Skeletal muscle satellite cell (primary cell): ENCODE measurements around the gene FAM98B.

Experiments used
- H3K27me3 ChIP-seq: 2 replicates; pipeline ENCODE4 v1.7.0; 2013; ENCODE audit warnings: low read length; ENCODE audit not compliant: control insufficient read depth, insufficient read depth
- H3K36me3 ChIP-seq: 2 replicates; pipeline ENCODE4 v1.7.0; 2013; ENCODE audit warnings: mild to moderate bottlenecking, control low read depth, low read length; ENCODE audit not compliant: insufficient read depth
- H3K4me1 ChIP-seq: 2 replicates; pipeline ENCODE4 v1.7.0; 2013; ENCODE audit warnings: low read length; ENCODE audit not compliant: control insufficient read depth, insufficient read depth
- H3K4me2 ChIP-seq: 2 replicates; pipeline ENCODE4 v1.7.0; 2013; ENCODE audit warnings: mild to moderate bottlenecking, low read length
- H3K4me3 ChIP-seq: 2 replicates; pipeline ENCODE4 v1.7.0; 2013; ENCODE audit warnings: low read length
- H3K9ac ChIP-seq: 2 replicates; pipeline ENCODE4 v1.7.0; 2013; ENCODE audit warnings: mild to moderate bottlenecking, low read depth, low read length, moderate library complexity
- H3K9me3 ChIP-seq: replicated peaks from 2 replicates; pipeline ENCODE4 v1.7.0; 2013; ENCODE audit warnings: mild to moderate bottlenecking, control low read depth, low read length

FAM98B gene

DNA sequence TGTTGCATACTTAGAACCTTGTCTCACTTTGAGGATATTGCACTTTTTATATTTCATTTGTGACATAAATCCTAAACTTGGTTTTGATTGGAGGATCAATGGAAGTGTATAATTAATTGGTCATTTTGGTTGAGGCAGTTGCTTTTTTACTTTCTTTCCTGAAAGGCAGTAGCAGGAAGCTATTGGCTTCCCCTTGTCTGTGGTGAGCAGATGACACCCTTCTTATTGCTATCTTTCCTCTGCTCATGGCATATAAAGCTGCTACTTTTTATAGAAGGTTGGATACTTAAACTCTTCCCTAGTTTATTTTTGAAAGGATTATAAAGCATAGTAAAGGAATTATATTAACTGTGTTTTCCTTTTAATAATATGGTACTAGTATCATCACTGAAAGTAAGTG, 28.6 kb downstream of the FAM98B start:
- peaks cover 16% of the 10 kb centered on the region for H3K36me3 ChIP-seq

DNA sequence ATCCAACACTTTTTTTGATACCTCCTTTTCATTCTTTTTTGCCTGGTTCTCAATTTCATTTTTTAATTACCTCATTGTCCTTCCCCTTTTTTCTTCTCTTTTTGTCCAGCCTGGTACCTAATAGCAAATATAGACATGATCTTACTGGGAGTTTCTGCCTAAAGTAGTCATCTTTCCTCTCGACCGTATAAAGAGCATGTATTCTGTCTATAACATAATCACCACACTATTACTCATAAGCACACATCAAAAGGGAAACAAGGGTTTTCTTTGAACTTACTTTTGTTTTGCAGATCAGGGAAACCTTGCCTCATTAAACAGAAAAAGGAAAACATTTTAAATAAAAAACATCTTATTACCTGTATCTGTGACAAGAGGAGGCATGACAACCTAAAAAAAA, 33.0 kb downstream of the FAM98B start:
- H3K36me3 ChIP-seq: peaks cover 12% of the 10 kb centered on the region
- no peaks in the 10 kb centered on the region for H3K9me3 ChIP-seq

More for the DNA sequence above, 28.6 kb downstream of the FAM98B start:
- H3K4me2 ChIP-seq: no peak overlapping the region
- H3K4me1 ChIP-seq: peaks cover 15% of the 10 kb centered on the region
- no peaks in the 10 kb centered on the region for H3K9me3 ChIP-seq
- no peak overlapping the region for H3K9ac ChIP-seq
- no peak overlapping the region for H3K4me3 ChIP-seq
- no peaks in the 10 kb centered on the region for H3K27me3 ChIP-seq

DNA sequence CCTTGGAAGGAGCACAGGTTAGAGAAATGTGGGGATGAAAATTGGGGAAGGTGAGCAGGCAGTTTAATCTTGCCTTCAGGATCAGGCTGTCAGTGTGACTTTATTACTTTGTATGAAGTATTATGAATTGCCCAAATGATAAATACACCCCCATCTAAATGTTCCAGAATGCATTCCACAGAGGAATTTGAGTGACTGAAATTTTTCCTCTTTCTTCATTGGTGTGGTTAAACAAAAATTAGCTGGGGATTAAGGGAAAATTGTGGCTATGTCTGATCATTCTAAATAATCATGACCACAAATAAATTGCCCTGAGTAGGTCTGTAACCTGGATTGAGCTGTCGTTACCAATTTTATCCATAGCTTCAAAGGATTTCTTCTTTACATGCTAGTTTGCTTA, 33.5 kb downstream of the FAM98B start:
- no peak overlapping the region for H3K4me2 ChIP-seq
- no peaks in the 10 kb centered on the region for H3K27me3 ChIP-seq
- no peak overlapping the region for H3K9ac ChIP-seq
- H3K36me3 ChIP-seq: peaks cover 8% of the 10 kb centered on the region
- no peaks in the 10 kb centered on the region for H3K9me3 ChIP-seq
- H3K4me1 ChIP-seq: peaks cover 18% of the 10 kb centered on the region
- no peak overlapping the region for H3K4me3 ChIP-seq

More for the DNA sequence above, 33.0 kb downstream of the FAM98B start:
- Histone ChIP-seq H3K4me2 (no peak overlapping the region), H3K4me1 (peaks cover 18% of the 10 kb centered on the region), H3K9ac (no peak overlapping the region), H3K27me3 (no peaks in the 10 kb centered on the region), H3K4me3 (no peak overlapping the region)

DNA sequence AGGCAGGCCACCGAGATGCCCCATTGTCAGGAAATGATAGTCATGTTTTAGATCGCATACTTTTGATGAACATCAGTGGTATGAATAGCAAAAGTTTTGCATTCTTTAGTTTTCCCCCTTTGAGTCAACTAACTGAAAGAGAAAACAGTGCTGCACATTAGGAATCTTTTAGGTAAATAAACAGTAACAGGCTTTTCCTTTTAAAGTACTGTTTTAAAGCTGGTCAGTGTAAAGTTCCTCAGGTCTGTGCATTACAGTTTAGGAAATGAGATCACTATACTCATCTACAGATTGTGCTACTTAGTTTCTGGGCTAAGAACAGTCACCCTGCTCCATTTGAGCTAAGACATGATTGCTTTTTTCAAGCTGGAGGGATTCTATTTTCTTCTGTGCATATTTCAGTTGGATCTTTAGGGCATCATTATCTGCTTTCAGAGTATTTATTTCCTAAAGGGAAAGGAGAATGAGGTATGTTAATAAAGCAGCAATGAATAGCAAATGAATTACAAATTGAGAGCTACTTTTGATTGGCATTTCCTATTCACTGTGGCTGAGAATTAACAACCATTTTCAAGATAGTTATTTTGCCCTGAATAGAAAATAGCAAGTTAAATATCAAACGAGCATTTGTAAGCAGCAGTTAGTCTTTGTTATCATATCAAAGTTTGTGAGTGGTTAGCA, 36.5 kb downstream of the FAM98B start:
- Histone ChIP-seq H3K4me2 (peak overlapping the region; percentile 30), H3K4me3 (no peak overlapping the region), H3K36me3 (peaks cover 2% of the 10 kb centered on the region)

DNA sequence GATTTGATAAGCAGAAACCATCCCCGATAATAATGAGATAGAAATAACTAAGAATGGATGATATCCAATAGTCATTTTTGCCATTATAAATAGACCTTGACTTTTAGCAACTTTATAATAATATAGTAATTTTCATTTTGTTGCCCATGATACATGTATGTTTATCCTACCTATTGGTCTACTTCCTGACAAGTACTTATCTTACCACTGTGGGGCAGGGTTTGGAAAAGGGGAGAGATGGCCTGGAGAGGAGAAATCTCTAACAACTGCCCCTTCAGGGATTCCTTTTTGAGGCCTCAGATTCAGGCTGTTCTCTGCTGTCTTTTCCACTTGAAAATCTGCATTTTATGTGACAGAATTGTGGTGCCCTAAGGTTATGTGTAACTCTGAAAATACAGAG, 42.2 kb downstream of the FAM98B start:
- Histone ChIP-seq H3K9me3 (no peaks in the 10 kb centered on the region), H3K36me3 (no peaks in the 10 kb centered on the region), H3K27me3 (no peaks in the 10 kb centered on the region), H3K4me2 (no peak overlapping the region), H3K4me3 (no peak overlapping the region), H3K9ac (no peak overlapping the region), H3K4me1 (peaks cover 2% of the 10 kb centered on the region)

More for the DNA sequence above, 36.5 kb downstream of the FAM98B start:
- Histone ChIP-seq H3K4me1 (peaks cover 18% of the 10 kb centered on the region), H3K9ac (no peak overlapping the region), H3K27me3 (no peaks in the 10 kb centered on the region), H3K9me3 (no peaks in the 10 kb centered on the region)

DNA sequence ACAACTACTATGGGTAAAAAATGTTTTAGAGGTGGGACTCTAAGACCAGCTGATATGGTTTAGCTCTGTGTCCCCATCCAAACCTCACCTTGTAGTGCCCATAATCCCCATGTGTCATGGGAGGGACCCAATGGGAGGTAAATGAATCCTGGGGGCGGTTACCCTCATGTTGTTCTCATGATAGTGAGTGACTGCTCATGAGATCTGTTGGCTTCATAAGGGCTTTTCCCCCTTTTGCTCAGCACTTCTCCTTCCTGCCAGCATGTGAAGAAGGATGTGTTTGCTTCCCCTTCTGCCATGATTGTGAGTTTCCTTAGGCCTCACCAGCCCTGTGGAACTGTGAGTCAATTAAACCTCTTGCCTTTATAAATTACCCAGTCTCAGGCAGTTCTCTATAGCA, 45.7 kb downstream of the FAM98B start:
- Histone ChIP-seq H3K9ac (no peak overlapping the region), H3K4me2 (no peak overlapping the region), H3K36me3 (no peaks in the 10 kb centered on the region), H3K4me3 (no peak overlapping the region), H3K27me3 (no peaks in the 10 kb centered on the region), H3K4me1 (no peaks in the 10 kb centered on the region), H3K9me3 (no peaks in the 10 kb centered on the region)

DNA sequence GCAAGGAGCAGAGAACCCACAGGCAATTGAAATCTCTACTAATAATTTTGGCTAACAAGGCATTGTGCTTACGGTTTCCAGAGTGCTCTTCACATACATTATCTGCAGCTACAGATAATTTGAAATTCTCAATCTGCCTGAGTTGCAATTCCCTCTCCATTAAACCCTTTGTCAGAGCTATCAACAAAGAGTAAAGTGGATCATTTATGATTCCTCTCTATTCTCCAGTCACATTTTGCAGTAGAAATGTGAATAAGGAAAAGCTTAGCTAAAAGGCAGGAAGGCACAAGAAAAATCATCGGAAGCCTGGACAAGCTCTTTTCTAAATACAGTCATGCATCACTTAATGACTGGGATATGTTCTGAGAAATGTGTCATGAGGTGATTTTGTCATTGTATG, 49.6 kb downstream of the FAM98B start:
- Histone ChIP-seq H3K4me2 (no peak overlapping the region), H3K9me3 (no peaks in the 10 kb centered on the region), H3K4me3 (no peak overlapping the region), H3K4me1 (no peaks in the 10 kb centered on the region), H3K27me3 (no peaks in the 10 kb centered on the region), H3K36me3 (no peaks in the 10 kb centered on the region), H3K9ac (no peak overlapping the region)

DNA sequence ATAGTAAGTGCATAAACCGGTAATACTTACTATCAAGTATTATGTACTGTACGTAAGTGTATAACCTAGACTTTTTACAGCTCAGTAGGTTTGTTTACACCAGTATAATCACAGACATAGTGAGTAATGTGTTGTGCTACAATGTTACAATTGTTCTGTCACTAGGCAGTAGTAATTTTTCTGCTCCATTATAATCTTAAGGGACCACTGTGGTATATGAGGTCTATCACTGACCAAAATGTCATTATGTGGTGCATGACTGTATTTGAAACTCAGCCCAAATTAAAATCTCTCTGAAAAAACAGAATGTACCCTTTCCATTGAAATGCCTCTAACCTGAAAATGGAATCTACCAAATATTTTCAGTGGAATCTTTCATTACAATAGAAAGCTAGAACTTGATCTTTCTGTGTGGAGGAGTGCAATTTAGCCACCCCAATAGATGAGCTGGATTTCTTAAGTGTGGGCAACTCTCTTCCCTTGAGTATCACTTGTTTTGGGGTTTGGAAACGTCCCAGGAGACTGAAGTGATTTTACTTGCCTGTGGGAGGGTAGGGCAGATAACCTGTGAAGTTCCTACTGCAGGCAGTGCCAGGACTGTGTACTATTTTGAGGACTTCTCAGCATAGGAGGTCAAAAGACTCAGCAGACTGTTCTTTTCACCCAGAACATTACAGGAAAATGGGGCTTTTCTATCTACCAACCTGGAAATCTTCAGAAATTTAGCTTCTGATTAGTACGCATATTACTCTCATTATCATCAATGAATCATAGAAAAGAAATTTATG, 50.9 kb downstream of the FAM98B start:
- H3K4me1 ChIP-seq: no peaks in the 10 kb centered on the region
- no peaks in the 10 kb centered on the region for H3K27me3 ChIP-seq
- no peak overlapping the region for H3K9ac ChIP-seq
- H3K4me3 ChIP-seq: no peak overlapping the region
- no peak overlapping the region for H3K4me2 ChIP-seq
- H3K36me3 ChIP-seq: no peaks in the 10 kb centered on the region
- no peaks in the 10 kb centered on the region for H3K9me3 ChIP-seq

DNA sequence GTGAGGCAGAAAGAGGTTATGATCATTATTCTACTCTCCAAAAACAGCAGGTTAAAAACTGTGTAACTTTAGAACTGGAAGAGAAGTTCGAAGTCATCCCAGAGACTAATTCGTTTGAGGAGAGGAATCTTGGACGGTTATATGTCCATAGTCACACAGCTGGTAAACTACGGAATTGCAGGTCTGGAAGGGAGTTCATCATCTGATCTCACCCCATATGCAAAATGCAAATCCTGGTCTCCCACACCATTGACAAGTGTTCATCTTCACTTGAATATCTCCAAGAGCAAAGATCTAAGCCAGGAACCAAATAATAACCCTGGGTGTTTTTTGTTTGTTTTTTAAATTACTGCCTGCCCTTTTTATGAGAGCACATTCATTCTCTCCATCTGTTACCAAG, 53.1 kb downstream of the FAM98B start:
- H3K27me3 ChIP-seq: peaks cover 5% of the 10 kb centered on the region
- no peaks in the 10 kb centered on the region for H3K9me3 ChIP-seq
- no peak overlapping the region for H3K9ac ChIP-seq
- no peaks in the 10 kb centered on the region for H3K4me1 ChIP-seq
- H3K4me2 ChIP-seq: no peak overlapping the region
- H3K36me3 ChIP-seq: no peaks in the 10 kb centered on the region
- H3K4me3 ChIP-seq: no peak overlapping the region

DNA sequence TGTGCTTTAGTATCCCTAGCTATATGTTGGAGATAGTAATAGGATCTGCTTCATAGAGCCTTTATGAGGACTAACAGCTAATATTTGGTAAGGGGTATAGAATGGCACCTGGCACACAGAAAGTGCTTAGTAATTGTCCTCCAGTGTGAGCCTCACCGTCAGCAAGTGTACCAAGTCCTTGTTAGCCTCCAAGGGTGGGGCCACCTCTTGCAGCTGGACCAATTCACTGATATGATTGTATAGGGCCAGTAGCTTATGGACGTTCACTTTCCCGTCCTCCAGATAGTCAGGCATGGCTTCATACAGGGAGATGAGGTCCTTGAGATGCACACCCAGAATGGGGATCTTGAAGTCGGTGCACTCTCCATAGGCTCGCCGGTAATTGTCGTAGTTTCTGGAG, 53.6 kb downstream of the FAM98B start:
- Histone ChIP-seq H3K9me3 (no peaks in the 10 kb centered on the region), H3K4me2 (no peak overlapping the region), H3K4me1 (no peaks in the 10 kb centered on the region), H3K4me3 (no peak overlapping the region), H3K27me3 (peaks cover 5% of the 10 kb centered on the region), H3K9ac (no peak overlapping the region), H3K36me3 (no peaks in the 10 kb centered on the region)

DNA sequence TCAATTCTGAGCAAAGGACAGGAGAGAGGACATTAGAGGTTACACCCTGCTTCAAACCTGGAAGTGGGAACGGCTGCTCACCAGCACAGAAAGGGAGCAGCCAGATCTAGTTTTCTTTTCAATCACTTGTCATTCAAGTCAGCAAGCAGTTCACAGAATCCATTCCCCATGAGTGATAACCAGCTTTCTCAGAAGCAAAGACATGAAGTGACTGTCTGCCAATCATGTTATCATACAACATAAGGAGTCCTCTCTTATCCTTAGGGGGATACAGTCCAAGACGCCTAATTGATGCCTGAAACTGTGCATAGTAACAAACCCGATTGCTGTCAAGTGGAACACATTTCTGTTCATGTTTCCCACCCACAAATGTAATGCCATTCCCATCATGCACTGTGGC, 54.7 kb downstream of the FAM98B start:
- Histone ChIP-seq H3K4me3 (no peak overlapping the region), H3K9me3 (no peaks in the 10 kb centered on the region), H3K4me1 (no peaks in the 10 kb centered on the region), H3K36me3 (no peaks in the 10 kb centered on the region), H3K4me2 (no peak overlapping the region), H3K27me3 (peaks cover 5% of the 10 kb centered on the region), H3K9ac (no peak overlapping the region)

DNA sequence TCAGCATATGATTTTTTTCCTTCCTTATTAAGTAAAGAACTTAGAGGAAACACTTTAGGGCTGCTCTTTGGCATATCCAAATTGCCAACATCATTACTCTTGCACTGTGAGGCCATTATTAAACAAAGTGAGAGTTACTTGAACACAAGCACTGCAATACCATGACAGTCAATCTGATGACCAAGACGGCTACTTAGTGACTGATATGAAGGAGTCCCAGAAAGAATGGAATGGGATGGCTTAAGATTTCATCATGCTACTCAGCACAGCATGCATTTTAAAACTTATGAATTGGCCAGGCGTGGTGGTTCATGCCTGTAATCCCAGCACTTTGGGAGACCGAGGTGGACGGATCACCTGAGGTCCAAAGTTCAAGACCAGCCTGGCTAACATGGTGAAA, 55.2 kb downstream of the FAM98B start:
- no peaks in the 10 kb centered on the region for H3K9me3 ChIP-seq
- no peak overlapping the region for H3K9ac ChIP-seq
- H3K36me3 ChIP-seq: no peaks in the 10 kb centered on the region
- peaks cover 5% of the 10 kb centered on the region for H3K27me3 ChIP-seq
- H3K4me2 ChIP-seq: no peak overlapping the region
- no peaks in the 10 kb centered on the region for H3K4me1 ChIP-seq
- H3K4me3 ChIP-seq: no peak overlapping the region
